ENCODE data around the gene VIT.
"Not testable (repeated sequence)": the region's sequence is repeated elsewhere in the genome, so short reads cannot be mapped to it uniquely, and the experiment has no call there.

VIT gene

GRCh38 chr2:36675579-36676282, 20.8 kb upstream of the VIT start:
- in situ Hi-C loops (cut with HindIII; ENCODE audit: low pct_ligation_motif_present, low pct_unique_long_range_greater_than_20kb, low sequenced_read_pairs) = no loop called here
- DNase-seq = no peak

- DNase-seq = no peak
- in situ Hi-C loops (cut with HindIII; ENCODE audit: low pct_ligation_motif_present, low pct_unique_long_range_greater_than_20kb, low sequenced_read_pairs) = no loop called here
Measured at GRCh38 chr2:36676364-36676763, 20.1 kb upstream of the VIT start.

- in situ Hi-C loops (cut with HindIII; ENCODE audit: low pct_ligation_motif_present, low pct_unique_long_range_greater_than_20kb, low sequenced_read_pairs) = no loop called here
- no peak for DNase-seq
Measured at GRCh38 chr2:36677386-36677785, 19.1 kb upstream of the VIT start.

GRCh38 chr2:36677996-36678605, 18.4 kb upstream of the VIT start:
- in situ Hi-C loops (cut with HindIII; ENCODE audit: low pct_ligation_motif_present, low pct_unique_long_range_greater_than_20kb, low sequenced_read_pairs) = no loop called here
- DNase-seq = no peak

- DNase-seq = no peak
- in situ Hi-C loops (cut with HindIII; ENCODE audit: low pct_ligation_motif_present, low pct_unique_long_range_greater_than_20kb, low sequenced_read_pairs) = no loop called here
Measured at GRCh38 chr2:36678856-36679255, 17.7 kb upstream of the VIT start.

GRCh38 chr2:36680012-36680411, 16.5 kb upstream of the VIT start:
- in situ Hi-C loops (cut with HindIII; ENCODE audit: low pct_ligation_motif_present, low pct_unique_long_range_greater_than_20kb, low sequenced_read_pairs) = no loop called here
- no peak for DNase-seq

- DNase-seq = no peak
- in situ Hi-C loops (cut with HindIII; ENCODE audit: low pct_ligation_motif_present, low pct_unique_long_range_greater_than_20kb, low sequenced_read_pairs) = no loop called here
Measured at GRCh38 chr2:36682562-36682961, 13.9 kb upstream of the VIT start.

- in situ Hi-C loops (cut with HindIII; ENCODE audit: low pct_ligation_motif_present, low pct_unique_long_range_greater_than_20kb, low sequenced_read_pairs) = no loop called here
- no peak for DNase-seq
Measured at GRCh38 chr2:36683002-36683401, 13.5 kb upstream of the VIT start.

GRCh38 chr2:36688291-36688690, 8.2 kb upstream of the VIT start:
- DNase-seq; in situ Hi-C loops (cut with HindIII; ENCODE audit: low pct_ligation_motif_present, low pct_unique_long_range_greater_than_20kb, low sequenced_read_pairs): not testable (repeated sequence)

- DNase-seq; in situ Hi-C loops (cut with HindIII; ENCODE audit: low pct_ligation_motif_present, low pct_unique_long_range_greater_than_20kb, low sequenced_read_pairs): not testable (repeated sequence)
Measured at GRCh38 chr2:36689013-36689412, 7.5 kb upstream of the VIT start.

GRCh38 chr2:36692121-36692520, 4.4 kb upstream of the VIT start:
- in situ Hi-C loops (cut with HindIII; ENCODE audit: low pct_ligation_motif_present, low pct_unique_long_range_greater_than_20kb, low sequenced_read_pairs) = no loop called here
- no peak for DNase-seq

GRCh38 chr2:36693825-36694224, 2.7 kb upstream of the VIT start:
- in situ Hi-C loops (cut with HindIII; ENCODE audit: low pct_ligation_motif_present, low pct_unique_long_range_greater_than_20kb, low sequenced_read_pairs) = no loop called here

GRCh38 chr2:36695746-36696415, 626 bp upstream of the VIT start:
- no peak for DNase-seq
- in situ Hi-C loops (cut with HindIII; ENCODE audit: low pct_ligation_motif_present, low pct_unique_long_range_greater_than_20kb, low sequenced_read_pairs) = no loop called here

More at GRCh38 chr2:36693825-36694224, 2.7 kb upstream of the VIT start:
- DNase-seq = no peak

GRCh38 chr2:36697424-36698066, 1.0 kb downstream of the VIT start:
- no peak for DNase-seq
- in situ Hi-C loops (cut with HindIII; ENCODE audit: low pct_ligation_motif_present, low pct_unique_long_range_greater_than_20kb, low sequenced_read_pairs) = no loop called here

- no peak for DNase-seq
- in situ Hi-C loops (cut with HindIII; ENCODE audit: low pct_ligation_motif_present, low pct_unique_long_range_greater_than_20kb, low sequenced_read_pairs) = no loop called here
Measured at GRCh38 chr2:36698993-36699392, 2.5 kb downstream of the VIT start.

- in situ Hi-C loops (cut with HindIII; ENCODE audit: low pct_ligation_motif_present, low pct_unique_long_range_greater_than_20kb, low sequenced_read_pairs) = no loop called here
- no peak for DNase-seq
Measured at GRCh38 chr2:36700311-36700710, 3.8 kb downstream of the VIT start.

GRCh38 chr2:36701391-36701795, 4.9 kb downstream of the VIT start:
- in situ Hi-C loops (cut with HindIII; ENCODE audit: low pct_ligation_motif_present, low pct_unique_long_range_greater_than_20kb, low sequenced_read_pairs) = no loop called here
- no peak for DNase-seq

- in situ Hi-C loops (cut with HindIII; ENCODE audit: low pct_ligation_motif_present, low pct_unique_long_range_greater_than_20kb, low sequenced_read_pairs) = no loop called here
- no peak for DNase-seq
Measured at GRCh38 chr2:36701918-36702317, 5.4 kb downstream of the VIT start.

GRCh38 chr2:36702781-36703180, 6.3 kb downstream of the VIT start:
- DNase-seq = no peak
- in situ Hi-C loops (cut with HindIII; ENCODE audit: low pct_ligation_motif_present, low pct_unique_long_range_greater_than_20kb, low sequenced_read_pairs) = no loop called here
